Transverse colon (tissue), 4 donors: Measurements from ENCODE around the gene OR2A14.

Source experiments
- EP300 ChIP-seq: sonication (generic); formaldehyde crosslinking; IDR thresholded peaks from one replicate; pipeline ENCODE4 v1.6.1; 2017; ENCODE audit warnings: antibody characterized with exemption, low read depth
- POLR2A ChIP-seq: fragments of 450-650 bp; IDR thresholded peaks from one replicate; pipeline ENCODE4 v1.6.1; 2016; ENCODE audit warnings: antibody characterized with exemption, mild to moderate bottlenecking, moderate library complexity
- POLR2AphosphoS5 ChIP-seq, 3 donors: sonication (generic); formaldehyde crosslinking; IDR thresholded peaks; one replicate each; pipeline ENCODE4 v1.6.1; 2016; ENCODE audit warnings: antibody characterized with exemption in 3 of 3
- TF ChIP-seq, protein P1 (sequence below), 5 experiments: fragments of 200-600 bp in 3 of 5; fragments of 450-650 bp in 2 of 5; sonication (generic) in 3 of 5; IDR thresholded peaks; 1 replicate in 2 of 5; 2 replicates in 3 of 5; pipeline ENCODE4 v1.5.1; 2016 to 2017; ENCODE audit warnings: antibody characterized with exemption in 5 of 5, inconsistent platforms in 3 of 5, mild to moderate bottlenecking in 2 of 5, moderate library complexity in 1 of 5

- TF ChIP-seq, protein P1, sequence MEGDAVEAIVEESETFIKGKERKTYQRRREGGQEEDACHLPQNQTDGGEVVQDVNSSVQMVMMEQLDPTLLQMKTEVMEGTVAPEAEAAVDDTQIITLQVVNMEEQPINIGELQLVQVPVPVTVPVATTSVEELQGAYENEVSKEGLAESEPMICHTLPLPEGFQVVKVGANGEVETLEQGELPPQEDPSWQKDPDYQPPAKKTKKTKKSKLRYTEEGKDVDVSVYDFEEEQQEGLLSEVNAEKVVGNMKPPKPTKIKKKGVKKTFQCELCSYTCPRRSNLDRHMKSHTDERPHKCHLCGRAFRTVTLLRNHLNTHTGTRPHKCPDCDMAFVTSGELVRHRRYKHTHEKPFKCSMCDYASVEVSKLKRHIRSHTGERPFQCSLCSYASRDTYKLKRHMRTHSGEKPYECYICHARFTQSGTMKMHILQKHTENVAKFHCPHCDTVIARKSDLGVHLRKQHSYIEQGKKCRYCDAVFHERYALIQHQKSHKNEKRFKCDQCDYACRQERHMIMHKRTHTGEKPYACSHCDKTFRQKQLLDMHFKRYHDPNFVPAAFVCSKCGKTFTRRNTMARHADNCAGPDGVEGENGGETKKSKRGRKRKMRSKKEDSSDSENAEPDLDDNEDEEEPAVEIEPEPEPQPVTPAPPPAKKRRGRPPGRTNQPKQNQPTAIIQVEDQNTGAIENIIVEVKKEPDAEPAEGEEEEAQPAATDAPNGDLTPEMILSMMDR (IDR thresholded peaks at IDR 0.05), result no peak
- TF ChIP-seq EP300 (no peak), POLR2AphosphoS5 (IDR thresholded peaks at IDR 0.05) (no peak), POLR2A (no peak)
These were observed 25.4 kb downstream of the OR2A14 start for GRCh38 chr7:144148224-144148827.
